Adrenal gland (tissue), 12 donors: ENCODE measurements around the gene AREL1. TPM values are rescaled to one million over a fixed set of nuclear protein-coding genes. Genes with fewer than 3 reads are reported as not detected.

Experiments
- DNase-seq, 7 donors: peaks; one replicate each; pipeline ENCODE4 v3.0.0-alpha.2; 2019 to 2020
- H3K27ac ChIP-seq, 5 donors: fragments of 200-600 bp; sonication (generic) in 4 of 5; 1 replicate in 3 of 5; 2 replicates in 2 of 5; pipeline versions ENCODE4 v1.5.1 to v1.8.0; 2016 to 2020; ENCODE audit warnings: mild to moderate bottlenecking in 1 of 5
- H3K27me3 ChIP-seq: fragments of 200-600 bp; 2 replicates; pipeline ENCODE4 v1.8.0; 2021
- H3K36me3 ChIP-seq, 2 donors: fragments of 200-600 bp; replicated peaks in 1 of 2; 1 replicate in 1 of 2; 2 replicates in 1 of 2; pipeline versions ENCODE4 v1.5.1 to v1.8.0; 2018 to 2022
- H3K4me1 ChIP-seq, 2 donors: fragments of 200-600 bp; replicated peaks in 1 of 2; 1 replicate in 1 of 2; 2 replicates in 1 of 2; pipeline versions ENCODE4 v1.5.1 to v1.8.0; 2018 to 2021
- H3K4me3 ChIP-seq, 4 donors: fragments of 200-600 bp; sonication (generic) in 3 of 4; one replicate each; pipeline ENCODE4 v1.5.1; 2016 to 2018
- H3K9me3 ChIP-seq, 3 donors: fragments of 200-600 bp; sonication (generic) in 1 of 3; replicated peaks in 1 of 3; 1 replicate in 2 of 3; 2 replicates in 1 of 3; pipeline versions ENCODE4 v1.5.1 to v1.8.0; 2016 to 2021
- CTCF ChIP-seq, 6 experiments: fragments of 450-650 bp in 4 of 6; fragments of 200-600 bp in 2 of 6; sonication (generic) in 1 of 6; IDR thresholded peaks; 1 replicate in 5 of 6; 2 replicates in 1 of 6; pipeline versions ENCODE4 v1.5.1 to v1.8.0; 2016 to 2021; ENCODE audit warnings: antibody characterized with exemption in 6 of 6, mild to moderate bottlenecking in 2 of 6, moderate library complexity in 1 of 6
- POLR2A ChIP-seq, 2 donors: fragments of 450-650 bp; IDR thresholded peaks; one replicate each; pipeline ENCODE4 v1.6.1; 2017; ENCODE audit warnings: antibody characterized with exemption in 2 of 2, mild to moderate bottlenecking in 2 of 2, moderate library complexity in 1 of 2
- WGBS, 4 donors: extraction: QIAGEN DNeasy Blood & Tissue Kit in 2 of 4; methylation state at CpG; one replicate each; pipeline versions ENCODE4 v1.1.5 to v1.1.7; 2013 to 2017; 5-methylcytosine and 5-hydroxymethylcytosine counted together
- intact Hi-C, 2 donors: fragments of 100-400 bp; cut with DNase I; formaldehyde crosslinking; loops; one replicate each; pipeline versions ENCODE4 v1.14.1 to v1.15.0; 2022 to 2023
- polyA plus RNA-seq, 3 donors: library from polyadenylated mRNA; stranded (reverse); fragments of 200-250 nt in 2 of 3; fragments of 350-450 nt in 1 of 3; fragmentation: Illumina TruSeq in 1 of 3; extraction: RNeasy Lipid Tissue Mini Kit (QIAGEN cat#74804) in 1 of 3; gene quantifications; one replicate each; pipeline ENCODE4 v1.2.3, GENCODE V29; 2013 to 2014
- total RNA-seq, 9 donors: library from RNA; depleted of rRNA in 4 of 9; stranded (reverse); fragments of >200 nt in 4 of 9; fragments of 120-200 nt in 1 of 9; fragmentation: NEBNext Ultra II Directional in 1 of 9; extraction: Animal tissue kit (Norgen Biotek cat#: 25700) in 1 of 9; gene quantifications; one replicate each; pipeline versions ENCODE4 v1.1.0 to v1.2.4, GENCODE V29; 2013 to 2023
- donor health status: healthy with polysubstance abuse.
- donor health status: Bipolar disorder and iron deficiency.
- donor health status: DM: yes; HTN: yes; CAD: no.
- donor health status: DM: no; HTN: no; CAD: no.
- donor health status: DM: no; HTN: no; CAD: no.
- donor health status: DM: yes; HTN: yes; CAD: no.

Gene AREL1
- total and polyA plus RNA-seq, 12 donors = 13.0 to 36.7 (median 29.8) TPM

DNA sequence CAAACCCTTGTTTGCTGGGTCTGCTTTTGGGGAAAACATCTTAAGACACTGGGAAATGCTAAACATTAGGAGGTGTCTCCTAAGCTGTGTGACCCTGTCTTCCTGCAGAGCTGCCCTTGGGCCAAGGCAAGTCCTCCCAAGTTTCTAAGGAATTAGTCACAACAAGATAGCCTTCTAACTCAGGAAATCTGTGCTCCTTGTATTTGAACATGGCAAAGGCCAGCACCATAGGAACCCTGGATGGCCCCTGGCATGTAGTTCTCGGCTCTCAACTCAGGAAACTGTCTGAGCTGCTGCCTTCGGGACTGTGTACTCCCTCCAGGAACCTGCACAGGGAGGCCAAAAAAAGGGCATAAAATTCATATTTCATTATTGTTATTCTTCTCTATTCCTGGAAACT is 63.2 kb downstream of the AREL1 start:
- intact Hi-C loops = no loop called here
- H3K4me1 ChIP-seq = peaks cover 13 to 22% of the 10 kb centered on the region in 2 donors
- H3K27ac ChIP-seq = no peak overlapping the region

DNA sequence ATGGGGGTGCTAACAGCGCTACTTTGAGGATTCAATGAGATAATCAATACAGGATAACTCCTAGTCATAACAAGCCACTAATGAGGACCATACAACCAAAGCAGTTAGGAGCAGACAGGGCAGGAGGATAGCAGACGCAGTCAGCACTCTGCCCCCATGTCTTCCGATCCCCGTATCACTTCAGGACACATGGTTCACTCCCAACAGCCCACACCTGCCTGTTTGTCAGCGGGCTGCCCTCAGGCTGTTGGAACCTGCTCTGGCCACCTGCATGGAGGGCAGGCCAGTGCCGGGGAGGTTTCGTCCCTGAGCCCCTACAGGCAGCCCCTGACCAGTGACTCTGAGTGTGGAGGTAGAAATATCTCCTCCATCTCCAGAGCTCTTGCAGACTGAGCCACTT is 63.7 kb downstream of the AREL1 start:
- intact Hi-C loops = no loop called here
- Histone ChIP-seq H3K4me3 (no peak overlapping the region), H3K9me3 (no peaks in the 10 kb centered on the region), H3K27ac (no peak overlapping the region), H3K27me3 (no peaks in the 10 kb centered on the region), H3K36me3 (no peaks in the 10 kb centered on the region), H3K4me1 (peaks cover 13 to 22% of the 10 kb centered on the region in 2 donors)
- DNase-seq = no peak
- WGBS, 4 donors = 89 to 100% (median 91%) methylated on average over 3 to 7 of the region's 7 CpGs
- no peak for TF ChIP-seq POLR2A (IDR thresholded peaks at IDR 0.05)
- TF ChIP-seq CTCF (IDR thresholded peaks at IDR 0.05) = no peak

More for the DNA sequence above, 63.2 kb downstream of the AREL1 start:
- Histone ChIP-seq H3K9me3 (no peaks in the 10 kb centered on the region), H3K27me3 (no peaks in the 10 kb centered on the region), H3K4me3 (no peak overlapping the region), H3K36me3 (no peaks in the 10 kb centered on the region)
- WGBS, 4 donors = 17 to 76% (median 60%) methylated on average over 1 to 2 of the region's 2 CpGs
- TF ChIP-seq CTCF (IDR thresholded peaks at IDR 0.05) (no peak), POLR2A (IDR thresholded peaks at IDR 0.05) (no peak)
- peak in 1 of 7 donors; percentile 21 for DNase-seq

- no peak for DNase-seq
- intact Hi-C loops = no loop called here
- Histone ChIP-seq H3K27ac (peak overlapping the region in 1 of 5 donors; percentile 57), H3K27me3 (no peaks in the 10 kb centered on the region), H3K4me1 (peaks cover 13 to 22% of the 10 kb centered on the region in 2 donors), H3K4me3 (no peak overlapping the region), H3K36me3 (no peaks in the 10 kb centered on the region), H3K9me3 (no peaks in the 10 kb centered on the region)
- TF ChIP-seq POLR2A (IDR thresholded peaks at IDR 0.05) (no peak), CTCF (IDR thresholded peaks at IDR 0.05) (no peak)
- 68 to 93% (median 76%) methylated on average over 4 to 7 of the region's 7 CpGs for WGBS, 4 donors
Observed at GRCh38 chr14:74648601-74649000, 64.3 kb downstream of the AREL1 start.

GRCh38 chr14:74647678-74648461 is 65.0 kb downstream of the AREL1 start:
- H3K36me3 ChIP-seq = no peaks in the 10 kb centered on the region
- peak; percentile 27 to 62 (median 56) for DNase-seq
- H3K27ac ChIP-seq = peak overlapping the region in 1 of 5 donors; percentile 57
- H3K4me3 ChIP-seq = no peak overlapping the region
- peaks cover 13 to 22% of the 10 kb centered on the region in 2 donors for H3K4me1 ChIP-seq
- H3K9me3 ChIP-seq = no peaks in the 10 kb centered on the region
- WGBS, 4 donors = 18 to 27% (median 21%) methylated on average over 7 of the region's 7 CpGs
- H3K27me3 ChIP-seq = no peaks in the 10 kb centered on the region
- intact Hi-C loops = no loop called here
- TF ChIP-seq POLR2A (IDR thresholded peaks at IDR 0.05) = no peak
- TF ChIP-seq CTCF (IDR thresholded peaks at IDR 0.05) = no peak
